ENCODE measurements around the gene BMERB1. TPM values are rescaled to one million over a fixed set of nuclear protein-coding genes. Genes with fewer than 3 reads are reported as not detected.
"Not testable (repeated sequence)": the region's sequence is repeated elsewhere in the genome, so short reads cannot be mapped to it uniquely, and the experiment has no call there.

The BMERB1 gene
- total RNA-seq, 1 donor from 2014 or later, result 16.1 TPM

- no peak for TF ChIP-seq CTCF (IDR thresholded peaks at IDR 0.05)
- DNase-seq, result no peak
- Histone ChIP-seq H3K4me3 (no peak overlapping the region), H3K36me3 (no peaks in the 10 kb centered on the region), H3K27me3 (ENCODE audit: low read depth) (no peaks in the 10 kb centered on the region), H3K4me1 (no peaks in the 10 kb centered on the region), H3K27ac (no peak overlapping the region), H3K9me3 (no peaks in the 10 kb centered on the region)
- ATAC-seq, result peak; percentile 64 to 77
- intact Hi-C loops (cut with DNase I), result no loop called here
These were observed 29.6 kb upstream of the BMERB1 start for GRCh38 chr16:15404792-15405191.

GRCh38 chr16:15407756-15408155 is 26.6 kb upstream of the BMERB1 start:
- not testable (repeated sequence) for H3K4me3 ChIP-seq, H3K27ac ChIP-seq, DNase-seq

GRCh38 chr16:15409476-15409875 is 24.9 kb upstream of the BMERB1 start:
- H3K27me3 ChIP-seq (ENCODE audit: low read depth); H3K27ac ChIP-seq; H3K9me3 ChIP-seq; DNase-seq; H3K4me3 ChIP-seq; H3K4me1 ChIP-seq; intact Hi-C loops (cut with DNase I); ATAC-seq; H3K36me3 ChIP-seq: not testable (repeated sequence)

More at GRCh38 chr16:15407756-15408155, 26.6 kb upstream of the BMERB1 start:
- H3K36me3 ChIP-seq; ATAC-seq; H3K4me1 ChIP-seq; H3K27me3 ChIP-seq (ENCODE audit: low read depth); H3K9me3 ChIP-seq; intact Hi-C loops (cut with DNase I): not testable (repeated sequence)

- ATAC-seq (no peak), DNase-seq (no peak)
- Histone ChIP-seq H3K36me3 (no peaks in the 10 kb centered on the region), H3K27ac (no peak overlapping the region), H3K27me3 (ENCODE audit: low read depth) (no peaks in the 10 kb centered on the region), H3K4me3 (no peak overlapping the region), H3K9me3 (no peaks in the 10 kb centered on the region), H3K4me1 (no peaks in the 10 kb centered on the region)
- intact Hi-C loops (cut with DNase I), result no loop called here
- no peak for TF ChIP-seq CTCF (IDR thresholded peaks at IDR 0.05)
These were observed 18.8 kb upstream of the BMERB1 start for GRCh38 chr16:15415511-15415985.

GRCh38 chr16:15417197-15417596 is 17.2 kb upstream of the BMERB1 start:
- no peaks in the 10 kb centered on the region for H3K4me1 ChIP-seq
- intact Hi-C loops (cut with DNase I), result no loop called here
- no peaks in the 10 kb centered on the region for H3K9me3 ChIP-seq
- H3K4me3 ChIP-seq, result no peak overlapping the region
- TF ChIP-seq CTCF (IDR thresholded peaks at IDR 0.05), result no peak
- no peak overlapping the region for H3K27ac ChIP-seq
- ATAC-seq, result no peak
- H3K36me3 ChIP-seq, result no peaks in the 10 kb centered on the region
- no peak for DNase-seq
- no peaks in the 10 kb centered on the region for H3K27me3 ChIP-seq (ENCODE audit: low read depth)

- H3K4me1 ChIP-seq, result no peaks in the 10 kb centered on the region
- TF ChIP-seq CTCF (IDR thresholded peaks at IDR 0.05), result no peak
- intact Hi-C loops (cut with DNase I), result no loop called here
- H3K27me3 ChIP-seq (ENCODE audit: low read depth), result no peaks in the 10 kb centered on the region
- H3K9me3 ChIP-seq, result no peaks in the 10 kb centered on the region
- ATAC-seq, result no peak
- no peaks in the 10 kb centered on the region for H3K36me3 ChIP-seq
- DNase-seq, result no peak
- H3K27ac ChIP-seq, result no peak overlapping the region
- H3K4me3 ChIP-seq, result no peak overlapping the region
These were observed 16.2 kb upstream of the BMERB1 start for GRCh38 chr16:15418206-15418605.

- H3K9me3 ChIP-seq; H3K27me3 ChIP-seq (ENCODE audit: low read depth); intact Hi-C loops (cut with DNase I): not testable (repeated sequence)
These were observed 12.7 kb upstream of the BMERB1 start for GRCh38 chr16:15421696-15422095.

More at GRCh38 chr16:15421696-15422095, 12.7 kb upstream of the BMERB1 start:
- H3K4me1 ChIP-seq, ATAC-seq, H3K36me3 ChIP-seq, H3K4me3 ChIP-seq, DNase-seq, H3K27ac ChIP-seq: not testable (repeated sequence)

Data from lower lobe of right lung (tissue), 2 donors.